Right lobe of liver (tissue), 4 donors: Measurements from ENCODE around the gene PXMP4.

Experiments used
- CTCF ChIP-seq, 4 donors: fragments of 200-600 bp in 3 of 4; fragments of 450-650 bp in 1 of 4; IDR thresholded peaks; one replicate each; pipeline versions ENCODE4 v1.5.1 to v1.8.0; 2016 to 2022; ENCODE audit warnings: antibody characterized with exemption in 4 of 4, mild to moderate bottlenecking in 2 of 4
- POLR2A ChIP-seq: fragments of 450-650 bp; IDR thresholded peaks from one replicate; pipeline ENCODE4 v1.6.1; 2017; ENCODE audit warnings: antibody characterized with exemption, mild to moderate bottlenecking
- donor health status: DM: no; HTN: no; CAD: no.
- donor health status: DM: no; HTN: no; CAD: no.
- donor health status: DM: no; HTN: yes; CAD: no.

DNA sequence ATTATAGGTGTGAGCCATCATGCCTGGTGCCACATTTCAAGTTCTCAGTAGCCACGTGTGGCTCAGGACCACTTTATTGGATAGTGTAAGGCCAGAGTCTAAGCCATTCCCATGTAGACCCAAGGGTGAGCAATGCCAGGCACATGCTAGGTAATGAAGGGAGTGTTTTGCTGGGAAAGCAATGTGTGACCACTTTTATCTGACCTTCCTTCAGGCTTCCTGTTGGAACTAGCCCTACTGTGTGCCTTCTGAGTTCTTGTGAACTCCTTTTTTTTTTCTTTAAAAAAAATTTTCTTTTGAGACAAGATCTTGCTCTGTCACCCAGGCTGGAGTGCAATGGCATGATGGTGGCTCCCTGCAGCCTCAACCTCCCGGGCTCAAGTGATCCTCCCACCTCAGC, 45.0 kb upstream of the PXMP4 start:
- TF ChIP-seq POLR2A: no peak
- no peak for TF ChIP-seq CTCF (IDR thresholded peaks at IDR 0.05)
